ENCODE data around the gene FKBP4. TPM values are rescaled to one million over a fixed set of nuclear protein-coding genes. Genes with fewer than 3 reads are reported as not detected.
A peak's percentile ranks its signal among the peaks of the same experiment; 100 is the strongest.

FKBP4 gene
- total RNA-seq, 1 donor from 2014 or later = 45.9 TPM

GRCh38 chr12:2842948-2843347 lies 48.2 kb downstream of the FKBP4 start:
- Histone ChIP-seq H3K36me3 (no peaks in the 10 kb centered on the region), H3K4me3 (no peak overlapping the region), H3K27ac (peak overlapping the region; percentile 46), H3K9me3 (no peaks in the 10 kb centered on the region), H3K27me3 (no peaks in the 10 kb centered on the region), H3K4me1 (no peaks in the 10 kb centered on the region)
- no peak for TF ChIP-seq POLR2A (IDR thresholded peaks at IDR 0.05)
- peak in 1 of 2 donors; percentile 26 for TF ChIP-seq POLR2AphosphoS5 (IDR thresholded peaks at IDR 0.05; ENCODE audit: insufficient read depth in 1 of 2, low read depth in 1 of 2)
- TF ChIP-seq CTCF (IDR thresholded peaks at IDR 0.05) = no peak
- peak in 1 of 2 donors; percentile 40 for DNase-seq (ENCODE audit: extremely low spot score in 2 of 2)
- intact Hi-C loops (cut with DNase I) = no loop called here

- no peaks in the 10 kb centered on the region for H3K9me3 ChIP-seq
- no peaks in the 10 kb centered on the region for H3K36me3 ChIP-seq
- intact Hi-C loops (cut with DNase I) = no loop called here
- no peak for TF ChIP-seq POLR2A (IDR thresholded peaks at IDR 0.05)
- TF ChIP-seq POLR2AphosphoS5 (IDR thresholded peaks at IDR 0.05; ENCODE audit: insufficient read depth in 1 of 2, low read depth in 1 of 2) = no peak
- no peak for TF ChIP-seq CTCF (IDR thresholded peaks at IDR 0.05)
- H3K27ac ChIP-seq = peak overlapping the region; percentile 6
- H3K27me3 ChIP-seq = no peaks in the 10 kb centered on the region
- no peak for DNase-seq (ENCODE audit: extremely low spot score in 2 of 2)
- H3K4me1 ChIP-seq = no peaks in the 10 kb centered on the region
- no peak overlapping the region for H3K4me3 ChIP-seq
Measured at GRCh38 chr12:2844786-2845185, 50.0 kb downstream of the FKBP4 start.

- intact Hi-C loops (cut with DNase I) = no loop called here
- DNase-seq (ENCODE audit: extremely low spot score in 2 of 2) = no peak
- peak overlapping the region; percentile 6 for H3K27ac ChIP-seq
- no peak overlapping the region for H3K4me3 ChIP-seq
- H3K9me3 ChIP-seq = no peaks in the 10 kb centered on the region
- TF ChIP-seq POLR2AphosphoS5 (IDR thresholded peaks at IDR 0.05; ENCODE audit: insufficient read depth in 1 of 2, low read depth in 1 of 2) = no peak
- no peak for TF ChIP-seq CTCF (IDR thresholded peaks at IDR 0.05)
- no peak for TF ChIP-seq POLR2A (IDR thresholded peaks at IDR 0.05)
- H3K36me3 ChIP-seq = no peaks in the 10 kb centered on the region
- no peaks in the 10 kb centered on the region for H3K4me1 ChIP-seq
- H3K27me3 ChIP-seq = no peaks in the 10 kb centered on the region
Measured at GRCh38 chr12:2845280-2845679, 50.5 kb downstream of the FKBP4 start.

- Histone ChIP-seq H3K36me3 (no peaks in the 10 kb centered on the region), H3K4me1 (no peaks in the 10 kb centered on the region), H3K9me3 (no peaks in the 10 kb centered on the region), H3K4me3 (no peak overlapping the region), H3K27me3 (no peaks in the 10 kb centered on the region), H3K27ac (no peak overlapping the region)
- TF ChIP-seq CTCF (IDR thresholded peaks at IDR 0.05) (no peak), POLR2AphosphoS5 (IDR thresholded peaks at IDR 0.05; ENCODE audit: insufficient read depth in 1 of 2, low read depth in 1 of 2) (no peak), POLR2A (IDR thresholded peaks at IDR 0.05) (no peak)
- intact Hi-C loops (cut with DNase I) = no loop called here
- DNase-seq (ENCODE audit: extremely low spot score in 2 of 2) = no peak
Measured at GRCh38 chr12:2851931-2852330, 57.2 kb downstream of the FKBP4 start.

GRCh38 chr12:2853626-2854025 lies 58.9 kb downstream of the FKBP4 start:
- TF ChIP-seq POLR2AphosphoS5 (IDR thresholded peaks at IDR 0.05; ENCODE audit: insufficient read depth in 1 of 2, low read depth in 1 of 2) (no peak), CTCF (IDR thresholded peaks at IDR 0.05) (peak; percentile 27 to 79 (median 72))
- no peak for DNase-seq (ENCODE audit: extremely low spot score in 2 of 2)
- intact Hi-C loops (cut with DNase I) = no loop called here
- no peak overlapping the region for H3K4me3 ChIP-seq
- H3K27me3 ChIP-seq = no peaks in the 10 kb centered on the region
- H3K36me3 ChIP-seq = no peaks in the 10 kb centered on the region
- H3K27ac ChIP-seq = no peak overlapping the region
- H3K9me3 ChIP-seq = no peaks in the 10 kb centered on the region
- no peaks in the 10 kb centered on the region for H3K4me1 ChIP-seq

Other genes starting within 250 kb of the FKBP4 start
- gene ITFG2, start 17.7 kb downstream of the FKBP4 start, total RNA-seq = 30.4 TPM
- gene NRIP2, start 40.1 kb downstream of the FKBP4 start, total RNA-seq = 1.2 TPM
- not detected for gene TEX52, start 62.1 kb downstream of the FKBP4 start, total RNA-seq
- 8.1 TPM for gene FOXM1, start 82.2 kb downstream of the FKBP4 start, total RNA-seq
- gene RHNO1, start 82.3 kb downstream of the FKBP4 start, total RNA-seq = 13.8 TPM
- 30.4 TPM for gene TULP3, start 95.9 kb downstream of the FKBP4 start, total RNA-seq
- 18.7 TPM for gene TEAD4, start 164.4 kb downstream of the FKBP4 start, total RNA-seq

Data from vagina (tissue), 2 donors.